ENCODE results near the gene PFDN2. TPM values are rescaled to one million over a fixed set of nuclear protein-coding genes. Genes with fewer than 3 reads are reported as not detected.

Gene PFDN2
- total and polyA plus RNA-seq, 2 of the 8 experiments (the other 6 are each of a cell fraction or from before 2014, with no cell fraction given), result 66.2 to 71.2 TPM

- Histone ChIP-seq H3K14ac (ENCODE audit: insufficient read length) (no peak overlapping the region), H3K23me2 (ENCODE audit: low read depth, low read length) (no peaks in the 10 kb centered on the region), H3K27ac (ENCODE audit: low read depth, low read length) (no peak overlapping the region), H2BK15ac (ENCODE audit: low read length) (0 out of 2 replicates have a peak overlapping the region, but pooled peaks have one; percentile 32), H2AK5ac (ENCODE audit: low read depth, low read length) (no peak overlapping the region), H2BK20ac (ENCODE audit: low read length) (no peak overlapping the region), H2BK5ac (ENCODE audit: low read depth, low read length) (peak overlapping the region; percentile 8; the same call in 1 of the 2 replicates), H3K56ac (replicated peaks; ENCODE audit: insufficient read length, low read depth, low read length) (no peak overlapping the region), H4K8ac (ENCODE audit: extremely low read depth, insufficient read depth, low read length) (no peak overlapping the region), H2BK120ac (replicated peaks; ENCODE audit: low read depth, low read length) (no peak overlapping the region), H3K79me1 (ENCODE audit: low read depth, low read length) (no peaks in the 10 kb centered on the region), H3K9ac (replicated peaks in 1 of 4; ENCODE audit: extremely low read depth in 1 of 4, low read depth in 3 of 4, low read length in 3 of 4) (no peak overlapping the region), H3K36me3 (ENCODE audit: control insufficient read depth in 2 of 4, insufficient read depth in 4 of 4, low read length in 3 of 4) (no peaks in the 10 kb centered on the region), H3K9me3 (ENCODE audit: insufficient read depth in 2 of 2, low read depth in 1 of 2, low read length in 1 of 2) (no peaks in the 10 kb centered on the region), H3K18ac (ENCODE audit: extremely low read depth, low read length) (no peak overlapping the region), H3K27me3 (replicated peaks in 1 of 4; ENCODE audit: control insufficient read depth in 3 of 4, extremely low read depth in 1 of 4, insufficient read depth in 3 of 4, low read length in 3 of 4) (no peaks in the 10 kb centered on the region), H3K4me2 (ENCODE audit: insufficient read depth in 1 of 2, low read depth in 2 of 2, low read length in 2 of 2) (no peak overlapping the region), H3K4me3 (ENCODE audit: extremely low read depth in 1 of 4, insufficient read depth in 2 of 4, low read depth in 3 of 4, low read length in 4 of 4) (no peak overlapping the region), H3K4ac (replicated peaks; ENCODE audit: insufficient read length, low read depth, low read length) (no peak overlapping the region), H3K4me1 (replicated peaks in 1 of 4; ENCODE audit: control insufficient read depth in 3 of 4, insufficient read depth in 4 of 4, low read length in 3 of 4) (no peaks in the 10 kb centered on the region; a peak in 3 of 7 replicates), H4K91ac (replicated peaks; ENCODE audit: insufficient read length, low read length) (no peak overlapping the region), H3K23ac (ENCODE audit: insufficient read length) (no peak overlapping the region), H3K79me2 (ENCODE audit: control insufficient read depth in 1 of 2, insufficient read depth in 2 of 2, low read length in 2 of 2) (no peaks in the 10 kb centered on the region), H4K20me1 (replicated peaks in 1 of 2; ENCODE audit: control insufficient read depth in 1 of 2, insufficient read depth in 2 of 2, low read length in 2 of 2) (no peaks in the 10 kb centered on the region), H2AFZ (ENCODE audit: low read length) (no peak overlapping the region), H4K5ac (ENCODE audit: insufficient read length, low read depth, low read length) (no peak overlapping the region), H2BK12ac (ENCODE audit: low read depth, low read length) (no peak overlapping the region)
- ChIA-PET CTCF (ENCODE audit: partially characterized antibody) (interaction anchor here (0.6 to 17.8 kb wide), 3 partner anchors 20 to 73 kb away, joined by 3 to 282 read pairs (median 3); partner anchors contain the start of gene KLHDC9), POLR2A (ENCODE audit: partially characterized antibody) (no interaction called here)
- FAIRE-seq (no peak), DNase-seq (ENCODE audit: low read depth in 1 of 2, low spot score in 2 of 2) (no peak)
- TF ChIP-seq MAFK (IDR thresholded peaks at IDR 0.05; ENCODE audit: low read depth, low read length) (no peak), RXRA (IDR thresholded peaks at IDR 0.05; ENCODE audit: insufficient read depth, low read depth, low read length) (no peak), YY1 (IDR thresholded peaks at IDR 0.05; ENCODE audit: low read depth, low read length) (no peak), BCL11A (IDR thresholded peaks at IDR 0.05; ENCODE audit: low read depth in 2 of 2, low read length in 2 of 2) (no peak)
- WGBS, 2 experiments (ENCODE audit: extremely low coverage in 1 of 2, insufficient coverage in 1 of 2, insufficient read length in 1 of 2, insufficient replicate concordance in 2 of 2, low coverage in 1 of 2, low lambda C conversion rate in 2 of 2, missing lambda C conversion rate in 1 of 2), result 91% methylated on average over 8 of the region's 9 CpGs; no CpG with 5 or more reads in 1 of the 2 experiments
These were observed 40.4 kb downstream of the PFDN2 start for GRCh38 chr1:161077426-161077825.

Data from H1 (cell line).